GM18508 (cell line): ENCODE measurements around the gene RIN2.
"Not testable (repeated sequence)": the region's sequence is repeated elsewhere in the genome, so short reads cannot be mapped to it uniquely, and the experiment has no call there.

Source experiments
- ATAC-seq: cut with Tn5 transposase; IDR thresholded peaks from one replicate; pipeline ENCODE4 v1.9.1; 2021; ENCODE audit warnings: moderate number of reproducible peaks; ENCODE audit not compliant: insufficient read depth, unreplicated experiment

Gene RIN2

DNA sequence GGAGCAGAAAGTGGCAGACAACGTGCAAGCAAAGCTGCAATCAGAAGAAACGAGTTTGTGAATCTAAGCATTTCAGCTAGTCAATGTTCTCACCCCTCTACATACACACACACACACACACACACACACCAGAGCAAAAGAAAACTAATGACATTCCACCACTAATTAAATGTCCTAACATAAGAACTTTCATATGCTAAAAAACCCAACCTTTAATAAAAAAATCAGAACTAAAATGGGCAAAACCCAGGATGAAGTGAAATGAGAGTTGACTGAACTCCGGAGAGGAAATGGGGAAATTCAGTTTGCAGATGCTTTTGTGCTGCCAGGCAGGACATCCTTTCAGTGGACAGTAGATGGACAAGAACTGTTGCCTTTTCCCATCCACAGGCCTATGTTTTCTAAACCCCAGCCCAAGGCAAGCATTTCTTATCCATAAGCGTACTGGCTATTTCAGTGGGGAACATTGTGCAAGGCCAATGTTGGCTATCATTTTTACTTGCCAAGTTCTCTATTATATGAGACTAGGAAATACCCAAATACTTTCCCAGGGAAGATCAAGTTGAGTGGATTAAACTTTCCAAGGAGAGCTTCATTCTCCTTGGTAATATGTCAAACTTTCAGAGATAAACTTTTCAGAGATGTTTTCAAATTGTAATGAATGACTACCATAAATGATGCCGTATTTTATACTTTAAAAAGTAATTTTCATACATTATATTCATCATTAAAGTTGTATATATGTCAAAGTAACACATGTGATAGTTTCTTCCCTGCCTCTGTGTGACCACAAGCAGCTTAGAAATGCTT, 27.3 kb downstream of the RIN2 start:
- no peak for ATAC-seq

DNA sequence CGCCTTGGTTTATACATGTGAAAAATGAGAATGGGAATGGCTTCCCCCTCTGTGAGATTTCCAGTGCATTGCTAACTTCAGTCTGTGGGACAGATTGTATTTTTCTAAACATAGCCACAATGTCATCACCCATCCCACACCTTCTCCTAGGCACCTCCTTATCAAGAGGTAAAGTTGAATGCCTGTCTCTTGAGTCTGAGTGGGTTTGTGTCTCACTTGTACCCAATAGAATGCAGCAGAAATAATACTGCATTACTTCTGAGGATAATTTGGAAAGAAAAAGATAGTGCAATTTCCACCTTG, 27.9 kb downstream of the RIN2 start:
- ATAC-seq, result no peak

DNA sequence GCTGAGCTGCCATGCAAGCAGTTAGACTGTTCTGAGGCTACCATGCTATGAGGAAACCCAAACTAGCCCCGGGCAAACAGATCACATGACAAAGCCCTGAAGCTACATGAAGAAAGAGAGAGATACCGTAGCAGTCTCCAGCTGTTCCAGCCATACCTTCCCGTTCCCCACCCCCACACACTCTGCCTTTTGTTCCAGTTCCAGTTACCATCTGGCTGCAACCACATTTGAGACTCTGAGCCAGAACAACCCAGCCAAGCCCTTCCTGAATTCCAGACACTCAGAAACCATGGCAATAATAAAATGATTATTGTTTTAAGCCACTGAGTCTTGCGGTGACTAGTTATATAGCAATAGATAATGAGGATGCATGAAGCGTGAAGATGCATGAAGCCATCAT, 28.3 kb downstream of the RIN2 start:
- no peak for ATAC-seq

DNA sequence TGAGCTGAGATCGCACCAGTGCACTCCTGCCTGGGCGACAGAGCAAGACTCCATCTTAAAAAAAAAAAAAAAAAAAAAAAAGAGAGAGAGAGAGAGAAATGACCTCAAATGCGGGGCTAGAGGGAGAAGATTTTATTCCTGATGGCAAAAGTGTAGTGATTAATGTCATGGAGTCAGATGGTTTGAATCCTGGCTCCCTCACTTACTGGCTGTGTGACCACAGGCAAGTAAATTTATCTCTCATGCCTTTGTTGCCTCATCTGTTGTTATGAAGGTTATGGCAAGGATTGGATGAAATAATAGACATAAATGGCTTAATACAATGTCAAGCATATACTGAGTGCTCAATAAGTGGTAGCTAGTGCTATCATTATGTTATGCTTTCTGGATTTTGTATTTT, 29.3 kb downstream of the RIN2 start:
- no peak for ATAC-seq

DNA sequence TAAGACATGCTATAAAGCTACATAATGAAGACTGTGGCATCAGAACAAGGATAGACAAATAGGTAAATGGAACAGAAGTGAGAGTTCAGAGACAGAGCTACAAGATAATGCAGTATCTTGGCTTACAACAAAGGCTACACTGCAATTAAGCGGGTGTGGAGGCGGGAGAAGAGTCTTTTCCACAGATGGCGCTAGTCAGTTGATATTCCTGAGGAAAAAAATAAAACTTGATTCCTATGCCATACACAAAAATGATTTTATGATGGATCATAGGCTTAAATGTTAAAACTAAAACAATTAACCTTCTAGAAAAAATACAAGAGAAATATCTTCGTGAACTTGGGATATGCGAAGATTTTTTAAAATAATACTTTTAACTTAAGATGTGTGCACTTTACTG, 31.0 kb downstream of the RIN2 start:
- ATAC-seq, result no peak

DNA sequence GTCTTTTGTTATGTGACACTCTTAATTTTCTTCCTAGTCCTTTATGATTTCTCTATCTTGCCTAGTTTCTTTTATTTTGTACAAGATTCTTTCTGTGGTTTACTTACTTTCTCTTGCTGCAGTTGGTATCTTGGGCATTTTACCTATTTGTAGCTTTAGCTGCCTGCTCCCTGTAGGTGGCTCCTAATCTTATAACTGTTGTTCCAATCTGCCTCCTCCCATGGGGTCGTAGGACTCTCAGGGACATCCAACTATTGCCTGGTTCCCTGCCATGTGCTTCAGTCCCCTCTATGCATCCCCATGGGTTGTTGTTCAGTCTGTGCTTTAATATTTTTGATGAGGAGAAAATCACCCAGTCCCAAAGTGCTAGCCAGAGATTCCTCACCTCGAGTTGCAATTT, 31.4 kb downstream of the RIN2 start:
- no peak for ATAC-seq

DNA sequence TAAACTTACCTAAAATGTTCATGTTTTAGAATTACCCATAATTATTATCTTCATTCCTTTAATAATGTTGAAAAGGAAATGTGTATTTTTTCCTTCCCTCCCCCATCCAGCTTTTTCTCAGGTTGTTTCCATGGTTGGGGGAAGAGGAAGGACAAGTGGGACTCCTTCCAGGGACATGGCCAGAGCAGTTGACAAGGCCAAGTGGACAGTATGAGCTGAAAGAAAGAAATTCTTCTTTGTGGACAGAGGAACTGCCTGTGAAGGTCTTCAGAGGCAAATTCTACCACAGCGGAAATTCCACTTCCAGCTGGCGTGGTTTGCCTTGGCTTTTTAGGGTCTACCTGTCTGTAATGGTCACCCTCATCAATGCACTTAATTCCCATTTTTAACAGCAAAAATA, 33.8 kb downstream of the RIN2 start:
- ATAC-seq, result no peak

DNA sequence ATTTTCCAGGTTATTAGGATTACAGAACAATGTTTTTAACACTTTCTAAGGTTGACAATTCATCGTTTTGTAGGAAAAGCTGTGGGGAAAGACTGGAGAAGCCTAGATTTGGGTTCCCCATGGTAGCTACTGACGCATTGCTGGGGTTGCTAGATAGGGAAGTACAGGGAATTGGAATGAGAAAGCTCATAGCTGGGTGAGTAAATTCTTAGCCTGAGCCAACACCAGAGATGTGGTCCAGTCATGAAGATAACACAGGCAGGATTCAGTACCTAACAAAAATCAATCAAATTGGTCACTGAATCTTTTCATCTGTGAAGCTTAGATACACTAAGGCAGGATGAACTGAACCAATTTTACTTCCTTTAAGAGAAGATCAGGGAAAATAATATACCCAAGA, 35.7 kb downstream of the RIN2 start:
- ATAC-seq, result no peak

DNA sequence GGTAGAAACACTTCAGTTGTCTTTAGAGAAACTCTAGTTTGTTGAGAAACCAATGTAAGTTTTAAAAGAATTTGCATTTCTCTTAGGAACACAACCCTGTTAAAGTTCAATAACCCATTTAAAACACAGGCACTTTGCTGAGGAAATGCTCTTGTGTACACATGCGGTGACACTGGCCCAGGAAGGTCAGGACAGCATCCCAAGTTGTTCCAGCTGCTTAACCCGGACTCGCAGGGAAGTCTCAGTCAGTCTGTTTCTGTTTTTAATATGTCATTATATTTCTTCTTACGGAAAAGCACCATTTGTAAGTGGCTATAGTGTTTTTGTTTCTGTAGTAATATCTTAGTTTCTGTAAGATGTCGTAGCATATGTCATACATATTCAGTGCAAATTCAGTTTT, 36.9 kb downstream of the RIN2 start:
- ATAC-seq, result no peak

DNA sequence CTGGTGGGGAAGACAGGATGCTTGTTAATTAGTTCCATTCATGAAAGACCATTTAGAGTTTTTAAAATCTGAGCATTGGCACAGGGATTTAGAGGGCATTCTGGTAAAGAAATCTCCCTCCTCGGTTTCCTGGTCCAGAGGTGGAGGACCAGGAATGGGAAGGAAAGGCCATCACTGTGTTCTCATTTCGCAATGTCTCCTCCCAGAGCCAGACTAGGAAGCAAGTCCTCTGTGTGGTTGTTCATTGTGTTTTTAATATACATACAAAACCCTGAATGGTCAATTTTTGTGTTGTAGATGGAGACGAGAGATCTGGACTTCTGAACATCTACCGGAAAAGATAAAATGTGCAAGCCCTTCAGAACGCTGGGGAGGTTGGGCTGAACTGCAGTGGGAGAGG, 41.3 kb downstream of the RIN2 start:
- ATAC-seq, result no peak

DNA sequence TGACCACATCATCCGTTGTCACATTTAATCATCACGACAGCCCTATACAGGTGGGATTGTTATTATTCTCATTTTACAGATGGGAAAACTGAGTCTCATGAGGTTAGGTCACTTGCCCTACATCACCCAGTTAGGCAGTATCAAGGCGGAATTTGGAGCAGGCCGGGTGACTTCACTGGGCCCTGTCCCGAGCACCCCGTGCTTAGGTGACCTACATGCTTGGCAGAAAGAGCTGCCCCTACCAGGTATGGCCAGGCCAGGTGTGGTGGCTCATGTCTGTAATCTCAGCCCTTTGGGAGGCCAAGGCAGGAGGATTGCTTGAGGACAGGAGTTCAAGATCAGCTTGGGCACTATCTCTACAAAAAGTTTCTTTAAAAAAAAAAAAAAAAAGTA, 44.0 kb downstream of the RIN2 start:
- ATAC-seq, result no peak

DNA sequence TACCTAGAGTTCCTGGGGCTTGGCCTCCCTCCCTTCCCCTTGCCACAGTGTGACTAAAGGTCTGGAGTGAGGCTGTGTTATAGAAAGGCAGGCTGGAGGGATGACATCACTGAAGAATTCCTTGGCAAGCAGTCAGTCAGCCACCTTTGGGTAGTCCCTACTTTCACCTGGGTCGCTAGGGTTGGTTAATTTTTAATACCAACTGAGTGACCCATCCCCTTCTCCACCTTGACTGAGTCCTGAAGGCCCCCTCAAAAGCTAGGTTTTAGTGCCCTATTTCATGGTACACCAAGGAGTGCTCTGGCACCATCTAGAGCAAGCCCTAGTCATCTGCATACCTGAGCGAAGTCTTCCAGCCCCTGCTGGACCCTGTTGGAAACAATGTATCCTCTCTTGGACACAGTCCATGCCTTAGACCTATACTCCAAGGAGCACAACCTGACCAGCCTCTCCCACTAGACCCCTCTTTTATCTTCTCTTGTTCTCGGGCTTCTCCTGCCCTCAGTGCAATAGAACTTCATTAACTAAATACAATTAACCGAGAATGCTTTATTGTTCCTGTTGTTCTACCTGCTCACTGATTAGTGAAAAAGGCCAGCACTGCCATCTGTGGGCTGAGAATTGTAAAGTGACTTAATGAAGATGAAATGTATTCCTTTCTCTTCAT, 44.6 kb downstream of the RIN2 start:
- no peak for ATAC-seq

DNA sequence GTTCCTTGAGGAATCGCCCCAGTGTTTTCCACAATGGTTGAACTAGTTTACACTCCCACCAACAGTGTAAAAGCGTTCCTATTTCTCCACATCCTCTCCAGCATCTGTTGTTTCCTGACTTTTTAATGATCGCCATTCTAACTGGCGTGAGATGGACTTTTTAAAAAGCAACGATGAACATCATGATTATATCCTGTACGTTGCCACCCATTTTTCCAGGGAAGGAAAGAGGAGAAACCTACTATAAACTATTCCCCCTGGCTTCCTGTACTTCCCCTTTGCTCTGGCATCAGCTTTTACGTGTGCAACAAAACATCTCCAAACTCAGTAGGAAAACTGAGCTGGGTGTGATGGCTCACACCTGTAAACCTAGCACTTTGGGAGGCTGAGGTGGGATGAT, 48.2 kb downstream of the RIN2 start:
- ATAC-seq, result not testable (repeated sequence)

DNA sequence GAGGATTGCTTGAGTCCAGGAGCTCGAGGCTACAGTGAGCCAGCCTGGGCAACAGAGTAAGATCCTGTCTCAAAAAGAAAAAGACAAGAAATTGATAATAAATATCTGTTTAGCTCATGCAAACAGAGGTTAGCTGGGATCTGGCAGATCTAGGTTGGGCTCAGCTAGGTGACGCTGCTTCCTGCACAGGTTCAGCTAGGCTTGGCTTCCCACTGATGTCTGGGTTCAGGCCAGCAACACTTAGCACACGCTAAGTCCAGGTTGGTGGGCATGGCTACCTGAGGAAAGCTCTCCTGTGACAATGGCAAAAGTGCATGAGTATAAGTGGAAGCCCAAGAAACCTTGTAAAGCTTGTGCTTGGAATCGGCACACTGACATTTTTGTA, 48.7 kb downstream of the RIN2 start:
- no peak for ATAC-seq

DNA sequence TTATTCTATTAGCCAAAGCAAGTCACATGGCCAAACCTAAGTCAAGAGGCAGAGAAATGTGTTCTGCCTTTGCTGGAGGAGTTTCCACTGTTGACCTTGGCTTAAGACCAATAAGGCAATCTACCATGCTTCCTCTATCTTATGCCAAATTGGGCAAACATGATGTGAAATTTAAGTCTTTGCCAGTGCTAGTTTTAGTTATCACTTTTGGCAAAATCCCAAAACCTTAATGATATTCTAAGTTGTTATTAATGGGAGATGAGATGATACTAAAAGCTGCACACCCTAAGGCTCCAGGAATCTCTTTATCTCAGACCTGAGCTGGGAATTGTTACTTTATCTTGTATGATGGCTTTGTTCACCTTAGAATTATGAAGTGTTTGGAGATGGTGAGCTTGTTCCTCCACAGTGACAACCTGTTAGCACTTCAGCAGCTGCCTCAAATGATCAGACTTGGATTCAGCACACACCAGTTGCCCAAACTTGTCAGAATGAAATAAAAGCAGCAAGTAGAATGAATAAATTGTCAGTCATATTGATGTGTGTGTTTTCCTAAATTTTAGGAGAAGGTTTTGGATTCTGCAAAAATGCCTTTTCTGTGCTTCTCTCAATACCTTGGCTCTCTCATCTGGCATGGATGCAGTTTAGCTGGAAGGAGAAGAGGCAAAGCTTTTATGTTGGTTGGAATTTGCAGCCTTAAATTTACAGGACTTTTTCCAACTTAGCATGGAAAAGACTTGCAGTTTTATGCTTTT, 49.3 kb downstream of the RIN2 start:
- ATAC-seq, result no peak
